T-helper 2 cell treated with Interferon-gamma antibody and Interleukin-4, amounts not matched to agents 100 ng/mL and 5 ng/mL, for 36 hours (primary cell): ENCODE measurements around the gene GOT2. TPM values are rescaled to one million over a fixed set of nuclear protein-coding genes. Genes with fewer than 3 reads are reported as not detected.

ENCODE experiments used
- total RNA-seq: library from RNA; stranded (reverse); gene quantifications from 2 replicates; pipeline ENCODE4 v1.2.3, GENCODE V29; 2022

Gene GOT2
- total RNA-seq, 1 donor from 2014 or later, result 85.3 TPM

Other genes starting within 250 kb of the GOT2 start
- gene NDRG4, start 234.2 kb downstream of the GOT2 start, total RNA-seq, result 0.25 and 0.66 TPM in 2 replicates
- 15.7 and 17.6 TPM in 2 replicates for gene SETD6, start 218.8 kb downstream of the GOT2 start, total RNA-seq
- gene CNOT1, start 104.5 kb downstream of the GOT2 start, total RNA-seq, result 245 and 247 TPM in 2 replicates
- 12.7 and 13.7 TPM in 2 replicates for gene SLC38A7, start 49.5 kb downstream of the GOT2 start, total RNA-seq